ENCODE data around the gene SMPDL3B.
A peak's percentile ranks its signal among the peaks of the same experiment; 100 is the strongest.

Gene SMPDL3B

GRCh38 chr1:27934818-27935549 is at the start of gene SMPDL3B:
TSS of gene SMPDL3B (plus strand) at chr1:27935000. CDS start at chr1:27935184, 184 bp downstream.
- no peak for DNase-seq (ENCODE audit: low read depth in 1 of 2, low spot score in 1 of 2)

DNA sequence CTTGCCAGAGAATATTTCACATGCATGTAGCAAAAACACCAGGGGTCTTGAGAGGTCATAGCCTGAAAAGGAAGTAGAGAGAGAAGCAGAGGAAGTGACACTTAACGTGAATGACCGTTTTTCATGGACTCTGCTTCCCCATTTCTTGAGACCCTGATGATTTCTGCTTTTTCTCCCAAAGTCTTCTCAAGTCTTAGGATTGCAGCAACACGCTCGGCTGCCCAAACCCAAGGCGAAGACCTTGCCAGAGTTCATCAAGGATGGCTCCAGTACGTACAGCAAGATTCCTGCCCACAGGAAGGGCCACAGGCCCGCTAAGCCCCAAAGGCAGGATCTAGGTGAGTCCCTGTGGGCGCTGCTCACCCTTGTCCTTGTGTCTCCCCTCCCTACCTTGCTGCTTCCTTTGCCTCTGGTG is 49.7 kb upstream of the SMPDL3B start:
- no peak for DNase-seq (ENCODE audit: low read depth in 1 of 2, low spot score in 1 of 2)

DNA sequence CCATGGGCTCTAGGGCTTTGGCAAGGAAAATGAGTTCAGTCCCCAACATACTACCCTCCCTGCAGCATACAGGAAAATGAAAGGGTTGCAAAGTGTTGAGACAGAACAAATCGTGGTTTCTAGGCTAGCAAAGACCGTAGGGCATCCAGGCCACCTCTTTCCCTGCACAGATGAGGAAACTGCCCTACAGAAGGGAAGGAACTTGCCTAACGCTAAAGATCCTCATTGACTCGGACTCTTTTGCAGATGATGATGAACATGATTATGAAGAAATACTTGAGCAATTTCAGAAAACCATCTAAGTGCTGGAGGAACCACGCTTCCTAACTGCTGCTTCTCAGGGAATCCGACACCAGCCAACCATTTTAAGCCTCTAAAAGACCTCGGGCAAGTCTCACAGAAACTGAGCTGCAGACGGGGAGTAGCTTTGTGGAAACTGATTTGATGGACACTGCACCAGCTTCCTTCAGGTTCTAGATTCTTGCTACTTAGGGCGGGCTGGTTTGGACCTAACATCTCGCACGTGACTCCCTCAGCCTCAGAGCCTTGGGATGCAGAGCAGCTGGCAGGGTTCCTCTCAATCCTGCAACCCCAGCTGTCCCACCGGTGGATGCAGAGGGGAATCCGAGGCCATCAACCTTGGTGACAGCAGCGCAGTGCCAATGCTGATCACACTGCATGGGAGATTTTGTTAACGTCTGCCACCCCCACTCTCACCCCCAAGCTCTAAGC is 49.0 kb upstream of the SMPDL3B start:
- no peak for DNase-seq (ENCODE audit: low read depth in 1 of 2, low spot score in 1 of 2)

DNA sequence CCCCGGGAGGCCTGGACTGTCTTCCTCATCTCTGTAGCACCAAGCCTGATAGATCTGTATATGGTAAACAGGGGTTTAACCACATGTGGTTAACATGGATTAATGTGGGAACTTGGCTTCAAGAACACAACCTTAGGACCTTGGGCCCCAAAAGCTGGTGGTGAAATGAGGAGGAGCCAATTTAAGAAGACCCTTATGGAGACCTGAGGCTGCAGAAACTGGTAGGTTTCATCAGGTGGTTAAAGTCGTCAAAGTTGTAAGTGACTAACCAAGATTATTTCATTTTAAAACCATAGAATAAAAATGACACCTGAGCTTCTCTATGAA is 48.5 kb upstream of the SMPDL3B start:
- DNase-seq (ENCODE audit: low read depth in 1 of 2, low spot score in 1 of 2): no peak

DNA sequence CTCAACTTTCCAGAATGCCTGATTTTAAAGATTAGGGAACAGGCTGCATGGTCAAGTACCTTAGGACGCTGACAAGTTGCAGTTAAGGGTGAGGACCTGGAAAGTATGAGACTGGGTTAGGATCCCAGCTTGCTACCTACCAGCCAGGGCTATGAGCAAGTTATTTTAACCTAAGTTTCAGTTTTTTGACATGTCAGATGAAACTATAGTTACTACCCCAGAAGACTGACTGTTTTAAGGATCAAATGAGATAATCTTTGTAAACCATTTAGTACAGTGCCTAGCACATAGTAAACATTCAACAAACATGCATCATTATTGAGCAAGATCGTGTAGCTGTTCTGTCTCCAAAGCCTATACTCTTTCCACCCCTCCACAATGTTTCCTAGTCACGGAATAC is 48.1 kb upstream of the SMPDL3B start:
- no peak for DNase-seq (ENCODE audit: low read depth in 1 of 2, low spot score in 1 of 2)

GRCh38 chr1:27887215-27888021 is 47.4 kb upstream of the SMPDL3B start:
- no peak for DNase-seq (ENCODE audit: low read depth in 1 of 2, low spot score in 1 of 2)

- DNase-seq (ENCODE audit: low read depth in 1 of 2, low spot score in 1 of 2): no peak
Observed at GRCh38 chr1:27889506-27889905, 45.3 kb upstream of the SMPDL3B start.

DNA sequence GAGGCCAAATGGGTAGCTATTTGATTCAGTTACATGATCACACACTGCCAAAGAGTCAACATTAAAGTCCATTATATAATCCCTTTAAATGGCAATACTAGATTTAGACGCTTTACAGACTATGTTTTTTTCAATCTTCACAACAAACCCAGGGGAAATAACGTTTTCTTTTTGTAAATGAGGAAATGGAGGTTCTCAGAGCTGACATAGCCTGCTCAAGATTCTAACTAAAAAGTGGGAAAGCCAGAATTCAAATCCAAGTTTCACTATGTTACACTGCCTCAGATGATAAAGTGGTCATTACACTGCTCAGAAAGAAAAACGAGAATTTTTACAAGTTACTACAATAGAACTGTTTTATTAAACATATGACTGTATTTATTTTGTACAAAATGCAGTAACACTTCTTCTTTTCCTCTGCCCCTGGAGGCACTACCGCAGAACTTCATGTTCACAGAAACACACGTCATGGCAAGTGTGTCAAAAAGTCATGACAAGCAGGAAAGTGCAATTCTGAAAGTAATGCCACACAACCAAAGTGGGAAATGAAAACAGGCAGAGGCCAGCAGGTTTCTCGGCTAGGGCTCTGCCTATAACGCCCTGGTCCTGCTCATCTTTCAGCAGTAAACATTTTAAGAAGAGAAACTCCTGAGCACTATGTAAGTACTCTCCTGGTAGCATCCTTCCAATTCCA is 43.5 kb upstream of the SMPDL3B start:
- no peak for DNase-seq (ENCODE audit: low read depth in 1 of 2, low spot score in 1 of 2)

DNA sequence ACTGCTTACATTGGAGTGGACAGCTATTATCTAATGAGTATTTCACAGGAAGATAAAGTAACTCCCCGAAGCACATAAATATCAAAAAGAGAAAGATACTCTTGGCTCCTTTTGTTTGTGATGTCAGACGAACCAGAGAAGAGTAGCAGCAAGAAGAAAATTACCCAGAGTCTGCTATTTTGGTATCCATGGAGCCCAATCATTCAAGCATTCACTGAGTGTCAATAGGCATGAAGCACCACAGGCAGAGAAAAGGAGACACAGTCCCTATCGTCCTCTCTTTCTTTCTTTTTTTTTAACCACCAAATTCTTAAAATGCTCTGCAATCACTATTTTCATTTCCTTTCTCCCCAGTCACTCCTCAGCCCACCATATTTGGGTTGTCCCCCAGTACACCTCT is 40.3 kb upstream of the SMPDL3B start:
- no peak for DNase-seq (ENCODE audit: low read depth in 1 of 2, low spot score in 1 of 2)

DNA sequence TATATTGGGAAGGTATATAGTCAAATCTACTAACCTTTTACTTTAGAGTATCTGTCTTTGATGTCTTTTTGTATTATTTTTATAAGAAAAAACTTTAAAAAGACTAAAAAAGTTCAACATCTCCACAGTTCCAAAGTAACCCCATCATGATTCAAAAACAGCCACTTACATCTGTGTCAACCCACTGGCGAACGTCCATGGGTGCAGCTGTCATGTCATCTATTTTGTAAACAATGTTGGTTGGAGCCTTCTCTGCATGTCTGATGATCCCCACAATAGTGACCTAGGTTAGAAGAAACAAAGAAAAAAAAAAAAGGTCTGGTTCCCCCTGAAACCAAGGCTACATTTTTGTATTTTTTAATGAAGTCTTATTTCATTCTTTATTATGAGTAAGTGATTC is 28.0 kb upstream of the SMPDL3B start:
- no peak for DNase-seq (ENCODE audit: low read depth in 1 of 2, low spot score in 1 of 2)

GRCh38 chr1:27912429-27912828 is 22.4 kb upstream of the SMPDL3B start:
- DNase-seq (ENCODE audit: low read depth in 1 of 2, low spot score in 1 of 2): no peak

DNA sequence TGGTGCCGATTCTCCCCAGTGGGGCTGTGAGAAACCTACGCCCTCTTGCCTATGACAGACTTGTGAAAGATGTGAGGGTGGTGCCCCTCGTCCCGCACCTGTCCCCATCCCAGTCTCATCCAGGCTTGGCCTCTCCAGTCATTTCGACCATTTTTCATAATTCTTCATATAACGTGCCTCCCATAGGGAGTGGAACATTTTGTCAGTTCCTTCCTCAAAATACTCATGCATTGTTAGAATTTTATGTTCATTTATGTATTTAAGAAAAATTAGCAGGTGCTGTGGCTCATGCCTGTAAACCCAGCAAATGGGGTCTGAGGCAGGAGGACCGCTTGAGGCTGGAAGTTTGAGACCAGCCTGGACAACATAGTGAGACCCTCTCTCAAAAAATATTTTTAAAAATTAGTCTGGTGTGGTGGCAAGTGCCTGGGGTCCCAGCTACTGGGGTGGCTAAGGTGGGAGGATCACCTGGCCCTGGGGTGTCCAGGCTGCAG is 19.7 kb upstream of the SMPDL3B start:
- no peak for DNase-seq (ENCODE audit: low read depth in 1 of 2, low spot score in 1 of 2)

- no peak for DNase-seq (ENCODE audit: low read depth in 1 of 2, low spot score in 1 of 2)
Observed at GRCh38 chr1:27922272-27922671, 12.5 kb upstream of the SMPDL3B start.

- no peak for DNase-seq (ENCODE audit: low read depth in 1 of 2, low spot score in 1 of 2)
Observed at GRCh38 chr1:27928216-27928954, 6.4 kb upstream of the SMPDL3B start.

DNA sequence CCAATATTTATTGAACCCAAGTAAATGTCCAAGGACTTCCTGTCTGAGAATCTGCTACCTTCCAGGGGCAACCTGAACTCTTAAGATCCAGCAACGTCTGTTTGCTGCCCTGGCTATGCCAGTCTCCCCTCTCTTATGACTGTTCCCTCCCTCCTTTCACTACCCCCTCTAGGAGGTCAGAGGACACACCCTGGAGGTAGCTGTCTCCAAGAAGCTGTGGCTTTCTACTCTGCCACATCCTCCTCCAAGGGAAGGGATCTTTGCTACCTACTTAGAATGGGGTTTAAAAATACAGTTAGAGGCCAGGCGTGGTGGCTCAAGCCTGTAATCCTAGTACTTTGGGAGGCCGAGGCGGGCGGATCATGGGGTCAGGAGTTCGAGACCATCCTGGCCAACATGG is 3.6 kb upstream of the SMPDL3B start:
- DNase-seq (ENCODE audit: low read depth in 1 of 2, low spot score in 1 of 2): no peak

- DNase-seq (ENCODE audit: low read depth in 1 of 2, low spot score in 1 of 2): no peak
Observed at GRCh38 chr1:27931759-27932158, 3.0 kb upstream of the SMPDL3B start.

- DNase-seq (ENCODE audit: low read depth in 1 of 2, low spot score in 1 of 2): no peak
Observed at GRCh38 chr1:27935721-27936120, 921 bp downstream of the SMPDL3B start.

DNA sequence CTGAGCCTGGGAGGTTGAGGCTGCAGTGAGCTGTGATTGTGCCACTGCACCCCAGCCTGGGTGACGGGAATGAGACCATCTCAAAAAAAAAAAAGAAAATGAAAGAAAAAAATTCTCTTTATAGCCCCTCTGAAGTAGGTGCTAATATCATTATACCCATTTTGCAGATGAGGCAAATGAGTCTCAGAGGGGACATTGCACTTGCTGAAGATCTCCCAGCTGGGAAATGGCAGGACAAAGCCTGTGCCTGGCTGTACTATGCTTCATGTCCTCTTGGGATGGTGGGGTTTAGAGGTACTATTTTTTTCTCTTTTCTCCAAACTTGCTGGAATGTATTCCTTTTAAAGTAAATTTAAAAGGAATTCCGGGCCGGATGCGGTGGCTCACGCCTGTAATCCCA is 1.6 kb downstream of the SMPDL3B start:
- no peak for DNase-seq (ENCODE audit: low read depth in 1 of 2, low spot score in 1 of 2)

DNA sequence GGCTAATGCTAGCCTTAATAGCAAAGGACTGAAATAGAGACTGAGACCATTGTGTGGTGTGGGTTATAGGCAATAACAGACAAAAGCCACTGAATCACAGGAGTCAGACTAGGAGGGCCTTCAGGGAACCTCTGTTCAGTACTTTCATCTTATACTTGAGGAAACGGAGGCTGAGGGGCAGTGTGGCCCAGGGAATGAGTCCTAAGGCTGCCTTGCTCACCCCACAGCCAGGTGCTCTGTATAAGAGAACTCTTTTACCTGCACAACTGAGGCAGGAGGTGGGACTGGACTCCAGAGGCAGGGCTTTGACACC is 2.7 kb downstream of the SMPDL3B start:
- DNase-seq (ENCODE audit: low read depth in 1 of 2, low spot score in 1 of 2): no peak

- DNase-seq (ENCODE audit: low read depth in 1 of 2, low spot score in 1 of 2): no peak
Observed at GRCh38 chr1:27938488-27938887, 3.7 kb downstream of the SMPDL3B start.

GRCh38 chr1:27940297-27940696 is 5.5 kb downstream of the SMPDL3B start:
- peak; percentile 49 to 55 for DNase-seq (ENCODE audit: low read depth in 1 of 2, low spot score in 1 of 2)
